ENCODE results near the gene MCOLN2.
"Not testable (repeated sequence)": the region's sequence is repeated elsewhere in the genome, so short reads cannot be mapped to it uniquely, and the experiment has no call there.

Gene MCOLN2

GRCh38 chr1:84907095-84907827 lies 89.7 kb downstream of the MCOLN2 start:
- no peaks in the 10 kb centered on the region for H3K27me3 ChIP-seq (ENCODE audit: insufficient read depth, low read length)
- H3F3A ChIP-seq (ENCODE audit: insufficient read depth, low read length): no peaks in the 10 kb centered on the region
- H3K4me2 ChIP-seq (ENCODE audit: low read length): no peak overlapping the region
- no peaks in the 10 kb centered on the region for H3K4me1 ChIP-seq (ENCODE audit: insufficient read depth, low read length, severe bottlenecking)
- no peaks in the 10 kb centered on the region for H4K20me1 ChIP-seq (ENCODE audit: insufficient read depth, low read length)
- H3K9me2 ChIP-seq (ENCODE audit: low read depth, low read length): no peaks in the 10 kb centered on the region
- no peak overlapping the region for H3K27ac ChIP-seq (ENCODE audit: low read depth, low read length, poor library complexity, severe bottlenecking)
- H3K9ac ChIP-seq (ENCODE audit: low read length): no peak overlapping the region
- TF ChIP-seq EZH2 (IDR thresholded peaks at IDR 0.05; ENCODE audit: borderline replicate concordance, low read length): no peak
- TF ChIP-seq, protein P1, sequence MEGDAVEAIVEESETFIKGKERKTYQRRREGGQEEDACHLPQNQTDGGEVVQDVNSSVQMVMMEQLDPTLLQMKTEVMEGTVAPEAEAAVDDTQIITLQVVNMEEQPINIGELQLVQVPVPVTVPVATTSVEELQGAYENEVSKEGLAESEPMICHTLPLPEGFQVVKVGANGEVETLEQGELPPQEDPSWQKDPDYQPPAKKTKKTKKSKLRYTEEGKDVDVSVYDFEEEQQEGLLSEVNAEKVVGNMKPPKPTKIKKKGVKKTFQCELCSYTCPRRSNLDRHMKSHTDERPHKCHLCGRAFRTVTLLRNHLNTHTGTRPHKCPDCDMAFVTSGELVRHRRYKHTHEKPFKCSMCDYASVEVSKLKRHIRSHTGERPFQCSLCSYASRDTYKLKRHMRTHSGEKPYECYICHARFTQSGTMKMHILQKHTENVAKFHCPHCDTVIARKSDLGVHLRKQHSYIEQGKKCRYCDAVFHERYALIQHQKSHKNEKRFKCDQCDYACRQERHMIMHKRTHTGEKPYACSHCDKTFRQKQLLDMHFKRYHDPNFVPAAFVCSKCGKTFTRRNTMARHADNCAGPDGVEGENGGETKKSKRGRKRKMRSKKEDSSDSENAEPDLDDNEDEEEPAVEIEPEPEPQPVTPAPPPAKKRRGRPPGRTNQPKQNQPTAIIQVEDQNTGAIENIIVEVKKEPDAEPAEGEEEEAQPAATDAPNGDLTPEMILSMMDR (IDR thresholded peaks at IDR 0.05; ENCODE audit: low read length): no peak
- H3K4me3 ChIP-seq (ENCODE audit: low read depth, low read length, poor library complexity, severe bottlenecking): no peak overlapping the region
- H3K79me2 ChIP-seq (ENCODE audit: insufficient read depth, low read length): no peaks in the 10 kb centered on the region
- H3K9me3 ChIP-seq (ENCODE audit: low read length): no peaks in the 10 kb centered on the region
- H2AFZ ChIP-seq (ENCODE audit: low read length): no peak overlapping the region
- H3K36me3 ChIP-seq (ENCODE audit: insufficient read depth, low read length): no peaks in the 10 kb centered on the region

DNA sequence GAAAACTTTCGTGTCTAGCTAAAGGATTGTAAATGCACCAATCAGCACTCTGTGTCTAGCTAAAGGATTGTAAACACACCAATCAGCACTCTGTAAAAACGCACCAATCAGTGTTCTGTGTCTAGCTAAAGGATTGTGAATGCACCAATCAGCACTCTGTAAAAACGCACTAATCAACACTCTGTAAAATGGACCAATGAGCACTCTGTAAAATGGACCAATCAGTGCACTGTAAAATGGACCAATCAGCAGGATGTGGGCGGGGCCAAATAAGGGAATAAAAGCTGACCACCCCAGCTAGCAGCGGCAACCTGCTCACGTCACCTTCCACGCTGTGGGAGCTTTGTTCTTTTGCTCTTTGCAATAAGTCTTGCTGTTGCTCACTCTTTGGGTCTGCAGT lies 94.2 kb downstream of the MCOLN2 start:
- H3K9ac ChIP-seq (ENCODE audit: low read length); H3K9me2 ChIP-seq (ENCODE audit: low read depth, low read length); H3K36me3 ChIP-seq (ENCODE audit: insufficient read depth, low read length); H3K4me3 ChIP-seq (ENCODE audit: low read depth, low read length, poor library complexity, severe bottlenecking); H2AFZ ChIP-seq (ENCODE audit: low read length); H3K4me1 ChIP-seq (ENCODE audit: insufficient read depth, low read length, severe bottlenecking); H3K4me2 ChIP-seq (ENCODE audit: low read length); H3F3A ChIP-seq (ENCODE audit: insufficient read depth, low read length); H3K79me2 ChIP-seq (ENCODE audit: insufficient read depth, low read length); H3K9me3 ChIP-seq (ENCODE audit: low read length); H4K20me1 ChIP-seq (ENCODE audit: insufficient read depth, low read length); H3K27me3 ChIP-seq (ENCODE audit: insufficient read depth, low read length); H3K27ac ChIP-seq (ENCODE audit: low read depth, low read length, poor library complexity, severe bottlenecking): not testable (repeated sequence)

- no peaks in the 10 kb centered on the region for H3K27me3 ChIP-seq (ENCODE audit: insufficient read depth, low read length)
- H3K4me1 ChIP-seq (ENCODE audit: insufficient read depth, low read length, severe bottlenecking): no peaks in the 10 kb centered on the region
- H3K27ac ChIP-seq (ENCODE audit: low read depth, low read length, poor library complexity, severe bottlenecking): no peak overlapping the region
- H2AFZ ChIP-seq (ENCODE audit: low read length): no peak overlapping the region
- no peaks in the 10 kb centered on the region for H3K79me2 ChIP-seq (ENCODE audit: insufficient read depth, low read length)
- no peaks in the 10 kb centered on the region for H3K9me2 ChIP-seq (ENCODE audit: low read depth, low read length)
- no peak for TF ChIP-seq EZH2 (IDR thresholded peaks at IDR 0.05; ENCODE audit: borderline replicate concordance, low read length)
- TF ChIP-seq, protein P1 (IDR thresholded peaks at IDR 0.05; ENCODE audit: low read length): no peak
- H3K36me3 ChIP-seq (ENCODE audit: insufficient read depth, low read length): no peaks in the 10 kb centered on the region
- no peak overlapping the region for H3K9ac ChIP-seq (ENCODE audit: low read length)
- no peak overlapping the region for H3K4me3 ChIP-seq (ENCODE audit: low read depth, low read length, poor library complexity, severe bottlenecking)
- no peak overlapping the region for H3K4me2 ChIP-seq (ENCODE audit: low read length)
- H3K9me3 ChIP-seq (ENCODE audit: low read length): no peaks in the 10 kb centered on the region
- no peaks in the 10 kb centered on the region for H4K20me1 ChIP-seq (ENCODE audit: insufficient read depth, low read length)
- H3F3A ChIP-seq (ENCODE audit: insufficient read depth, low read length): no peaks in the 10 kb centered on the region
These were observed 96.9 kb downstream of the MCOLN2 start for GRCh38 chr1:84899969-84900368.

GRCh38 chr1:84896279-84896678 lies 100.6 kb downstream of the MCOLN2 start:
- no peaks in the 10 kb centered on the region for H3K4me1 ChIP-seq (ENCODE audit: insufficient read depth, low read length, severe bottlenecking)
- no peak overlapping the region for H2AFZ ChIP-seq (ENCODE audit: low read length)
- no peaks in the 10 kb centered on the region for H3F3A ChIP-seq (ENCODE audit: insufficient read depth, low read length)
- no peak overlapping the region for H3K4me2 ChIP-seq (ENCODE audit: low read length)
- TF ChIP-seq, protein P1 (IDR thresholded peaks at IDR 0.05; ENCODE audit: low read length): no peak
- no peak for TF ChIP-seq EZH2 (IDR thresholded peaks at IDR 0.05; ENCODE audit: borderline replicate concordance, low read length)
- no peaks in the 10 kb centered on the region for H3K9me2 ChIP-seq (ENCODE audit: low read depth, low read length)
- H3K27ac ChIP-seq (ENCODE audit: low read depth, low read length, poor library complexity, severe bottlenecking): no peak overlapping the region
- no peaks in the 10 kb centered on the region for H3K79me2 ChIP-seq (ENCODE audit: insufficient read depth, low read length)
- H3K4me3 ChIP-seq (ENCODE audit: low read depth, low read length, poor library complexity, severe bottlenecking): no peak overlapping the region
- no peak overlapping the region for H3K9ac ChIP-seq (ENCODE audit: low read length)
- H3K36me3 ChIP-seq (ENCODE audit: insufficient read depth, low read length): no peaks in the 10 kb centered on the region
- no peaks in the 10 kb centered on the region for H3K27me3 ChIP-seq (ENCODE audit: insufficient read depth, low read length)
- no peaks in the 10 kb centered on the region for H4K20me1 ChIP-seq (ENCODE audit: insufficient read depth, low read length)
- H3K9me3 ChIP-seq (ENCODE audit: low read length): no peaks in the 10 kb centered on the region
